Measurements from ENCODE around the gene USP17L17. TPM values are rescaled to one million over a fixed set of nuclear protein-coding genes. Genes with fewer than 3 reads are reported as not detected.
"Not testable (repeated sequence)": the region's sequence is repeated elsewhere in the genome, so short reads cannot be mapped to it uniquely, and the experiment has no call there.

The USP17L17 gene, protein sequence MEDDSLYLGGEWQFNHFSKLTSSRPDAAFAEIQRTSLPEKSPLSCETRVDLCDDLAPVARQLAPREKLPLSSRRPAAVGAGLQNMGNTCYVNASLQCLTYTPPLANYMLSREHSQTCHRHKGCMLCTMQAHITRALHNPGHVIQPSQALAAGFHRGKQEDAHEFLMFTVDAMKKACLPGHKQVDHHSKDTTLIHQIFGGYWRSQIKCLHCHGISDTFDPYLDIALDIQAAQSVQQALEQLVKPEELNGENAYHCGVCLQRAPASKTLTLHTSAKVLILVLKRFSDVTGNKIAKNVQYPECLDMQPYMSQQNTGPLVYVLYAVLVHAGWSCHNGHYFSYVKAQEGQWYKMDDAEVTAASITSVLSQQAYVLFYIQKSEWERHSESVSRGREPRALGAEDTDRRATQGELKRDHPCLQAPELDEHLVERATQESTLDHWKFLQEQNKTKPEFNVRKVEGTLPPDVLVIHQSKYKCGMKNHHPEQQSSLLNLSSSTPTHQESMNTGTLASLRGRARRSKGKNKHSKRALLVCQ
- polyA plus RNA-seq: not detected
- long read RNA-seq, donor 1: 0 reads
- long read RNA-seq, donor 2: 0 reads
- long read RNA-seq, donor 3: 0 reads
- long read RNA-seq, donor 4: 0 reads
- long read RNA-seq, donor 5: 0 reads
- long read RNA-seq, donor 6: 0 reads
- long read RNA-seq, donor 7: 0 reads
- long read RNA-seq, donor 8: 0 reads
- long read RNA-seq, donor 9: 0 reads
- long read RNA-seq, donor 10: 0 reads

DNA sequence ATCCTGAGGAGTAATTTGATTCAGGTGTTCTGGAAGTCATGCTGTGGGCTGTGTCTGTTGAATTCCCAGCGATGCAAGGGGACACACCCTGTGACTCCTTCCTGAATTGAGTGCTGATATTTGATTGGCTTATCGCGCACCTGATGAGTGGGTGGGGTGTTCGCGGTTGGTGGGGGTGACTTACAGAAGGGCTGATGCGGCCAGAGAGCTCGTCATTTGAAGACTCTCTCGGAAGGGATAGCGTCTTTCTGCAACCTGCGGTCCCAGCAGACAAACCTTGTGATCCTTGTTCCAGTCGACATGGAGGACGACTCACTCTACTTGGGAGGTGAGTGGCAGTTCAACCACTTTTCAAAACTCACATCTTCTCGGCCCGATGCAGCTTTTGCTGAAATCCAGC, at the start of gene USP17L17:
USP17L17 (plus strand) TSS at position 301 of the 400 bp plus-strand sequence; CDS start at position 301, 0 bp downstream.
- H3K36me3 ChIP-seq (ENCODE audit: control insufficient read depth in 3 of 3, insufficient read depth in 2 of 3, low read depth in 1 of 3, low read length in 3 of 3); DNase-seq; FAIRE-seq; H3K9me3 ChIP-seq (ENCODE audit: control insufficient read depth in 2 of 2, insufficient read depth in 1 of 2, low read depth in 1 of 2, low read length in 1 of 2); H3K4me3 ChIP-seq (ENCODE audit: low read depth in 1 of 3, low read length in 3 of 3); H3K4me1 ChIP-seq (ENCODE audit: control insufficient read depth in 3 of 3, insufficient read depth in 2 of 3, low read depth in 1 of 3, low read length in 2 of 3); H3K27me3 ChIP-seq (ENCODE audit: control insufficient read depth in 3 of 3, insufficient read depth in 3 of 3, low read length in 3 of 3); H3K27ac ChIP-seq (ENCODE audit: low read depth in 1 of 3, low read length in 2 of 3): not testable (repeated sequence)
- 91 to 97% (median 93%) methylated on average over 5 of the region's 14 CpGs for WGBS, 3 donors

DNA sequence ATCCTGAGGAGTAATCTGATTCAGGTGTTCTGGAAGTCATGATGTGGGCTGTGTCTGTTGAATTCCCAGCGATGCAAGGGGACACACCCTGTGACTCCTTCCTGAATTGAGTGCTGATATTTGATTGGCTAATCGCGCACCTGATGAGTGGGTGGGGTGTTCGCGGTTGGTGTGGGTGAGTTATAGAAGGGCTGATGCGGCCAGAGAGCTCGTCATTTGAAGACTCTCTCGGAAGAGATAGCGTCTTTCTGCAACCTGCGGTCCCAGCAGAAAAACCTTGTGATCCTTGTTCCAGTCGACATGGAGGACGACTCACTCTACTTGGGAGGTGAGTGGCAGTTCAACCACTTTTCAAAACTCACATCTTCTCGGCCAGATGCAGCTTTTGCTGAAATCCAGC, 33.3 kb upstream of the USP17L17 start, which contains the start of gene USP17L10:
USP17L10 (plus strand) TSS at position 301 of the 400 bp plus-strand sequence; CDS start at position 301, 0 bp downstream.
- WGBS, 3 donors: 92% methylated on average over 8 of the region's 13 CpGs; no CpG with 5 or more reads in 2 of the 3 donors
- not testable (repeated sequence) for H3K27me3 ChIP-seq (ENCODE audit: control insufficient read depth in 3 of 3, insufficient read depth in 3 of 3, low read length in 3 of 3); FAIRE-seq

DNA sequence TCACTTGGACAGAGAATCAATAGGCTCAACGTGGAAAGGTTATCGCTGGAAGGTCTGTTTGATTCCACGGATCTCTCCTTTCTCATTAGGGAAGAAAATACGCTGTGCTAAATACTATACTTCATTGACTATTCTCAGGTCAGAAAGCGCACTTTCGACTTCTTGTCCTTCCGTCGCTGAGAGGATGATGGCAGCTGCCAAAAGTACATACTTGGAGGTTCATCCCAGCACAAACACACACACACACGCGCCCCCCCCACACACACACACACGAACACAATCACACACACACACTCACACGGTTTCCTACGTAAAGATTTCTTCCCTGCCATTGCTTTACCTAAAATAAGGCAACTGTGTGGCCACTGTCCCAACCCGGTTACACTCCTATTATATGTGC, 29.0 kb upstream of the USP17L17 start:
- not testable (repeated sequence) for H3K36me3 ChIP-seq (ENCODE audit: control insufficient read depth in 3 of 3, insufficient read depth in 2 of 3, low read depth in 1 of 3, low read length in 3 of 3); H3K4me1 ChIP-seq (ENCODE audit: control insufficient read depth in 3 of 3, insufficient read depth in 2 of 3, low read depth in 1 of 3, low read length in 2 of 3); H3K27ac ChIP-seq (ENCODE audit: low read depth in 1 of 3, low read length in 2 of 3); FAIRE-seq; DNase-seq; H3K9me3 ChIP-seq (ENCODE audit: control insufficient read depth in 2 of 2, insufficient read depth in 1 of 2, low read depth in 1 of 2, low read length in 1 of 2); H3K4me3 ChIP-seq (ENCODE audit: low read depth in 1 of 3, low read length in 3 of 3); H3K27me3 ChIP-seq (ENCODE audit: control insufficient read depth in 3 of 3, insufficient read depth in 3 of 3, low read length in 3 of 3)
- 78 to 81% (median 81%) methylated on average over 11 of the region's 14 CpGs for WGBS, 3 donors

More for the DNA sequence above, 33.3 kb upstream of the USP17L17 start, which contains the start of gene USP17L10:
- not testable (repeated sequence) for H3K9me3 ChIP-seq (ENCODE audit: control insufficient read depth in 2 of 2, insufficient read depth in 1 of 2, low read depth in 1 of 2, low read length in 1 of 2); H3K27ac ChIP-seq (ENCODE audit: low read depth in 1 of 3, low read length in 2 of 3); DNase-seq; H3K4me1 ChIP-seq (ENCODE audit: control insufficient read depth in 3 of 3, insufficient read depth in 2 of 3, low read depth in 1 of 3, low read length in 2 of 3); H3K36me3 ChIP-seq (ENCODE audit: control insufficient read depth in 3 of 3, insufficient read depth in 2 of 3, low read depth in 1 of 3, low read length in 3 of 3); H3K4me3 ChIP-seq (ENCODE audit: low read depth in 1 of 3, low read length in 3 of 3)

DNA sequence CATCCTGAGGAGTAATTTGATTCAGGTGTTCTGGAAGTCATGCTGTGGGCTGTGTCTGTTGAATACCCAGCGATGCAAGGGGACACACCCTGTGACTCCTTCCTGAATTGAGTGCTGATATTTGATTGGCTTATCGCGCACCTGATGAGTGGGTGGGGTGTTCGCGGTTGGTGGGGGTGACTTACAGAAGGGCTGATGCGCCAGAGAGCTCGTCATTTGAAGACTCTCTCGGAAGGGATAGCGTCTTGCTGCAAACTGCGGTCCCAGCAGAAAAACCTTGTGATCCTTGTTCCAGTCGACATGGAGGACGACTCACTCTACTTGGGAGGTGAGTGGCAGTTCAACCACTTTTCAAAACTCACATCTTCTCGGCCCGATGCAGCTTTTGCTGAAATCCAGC, 28.6 kb upstream of the USP17L17 start, which contains the start of gene USP17L11:
USP17L11 (plus strand) TSS at position 301 of the 400 bp plus-strand sequence; CDS start at position 301, 0 bp downstream.
- not testable (repeated sequence) for H3K4me1 ChIP-seq (ENCODE audit: control insufficient read depth in 3 of 3, insufficient read depth in 2 of 3, low read depth in 1 of 3, low read length in 2 of 3); H3K27me3 ChIP-seq (ENCODE audit: control insufficient read depth in 3 of 3, insufficient read depth in 3 of 3, low read length in 3 of 3); H3K9me3 ChIP-seq (ENCODE audit: control insufficient read depth in 2 of 2, insufficient read depth in 1 of 2, low read depth in 1 of 2, low read length in 1 of 2); H3K27ac ChIP-seq (ENCODE audit: low read depth in 1 of 3, low read length in 2 of 3); FAIRE-seq; H3K4me3 ChIP-seq (ENCODE audit: low read depth in 1 of 3, low read length in 3 of 3); DNase-seq; H3K36me3 ChIP-seq (ENCODE audit: control insufficient read depth in 3 of 3, insufficient read depth in 2 of 3, low read depth in 1 of 3, low read length in 3 of 3)
- WGBS, 3 donors: 89% methylated on average over 5 of the region's 14 CpGs; no CpG with 5 or more reads in 2 of the 3 donors

DNA sequence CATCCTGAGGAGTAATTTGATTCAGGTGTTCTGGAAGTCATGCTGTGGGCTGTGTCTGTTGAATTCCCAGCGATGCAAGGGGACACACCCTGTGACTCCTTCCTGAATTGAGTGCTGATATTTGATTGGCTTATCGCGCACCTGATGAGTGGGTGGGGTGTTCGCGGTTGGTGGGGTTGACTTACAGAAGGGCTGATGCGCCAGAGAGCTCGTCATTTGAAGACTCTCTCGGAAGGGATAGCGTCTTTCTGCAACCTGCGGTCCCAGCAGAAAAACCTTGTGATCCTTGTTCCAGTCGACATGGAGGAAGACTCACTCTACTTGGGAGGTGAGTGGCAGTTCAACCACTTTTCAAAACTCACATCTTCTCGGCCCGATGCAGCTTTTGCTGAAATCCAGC, 23.8 kb upstream of the USP17L17 start, which contains the start of gene USP17L12:
USP17L12 (plus strand) TSS at position 301 of the 400 bp plus-strand sequence; CDS start at position 301, 0 bp downstream.
- FAIRE-seq; H3K4me1 ChIP-seq (ENCODE audit: control insufficient read depth in 3 of 3, insufficient read depth in 2 of 3, low read depth in 1 of 3, low read length in 2 of 3): not testable (repeated sequence)
- WGBS, 3 donors: no CpG with 5 or more reads among the region's 13 CpGs

DNA sequence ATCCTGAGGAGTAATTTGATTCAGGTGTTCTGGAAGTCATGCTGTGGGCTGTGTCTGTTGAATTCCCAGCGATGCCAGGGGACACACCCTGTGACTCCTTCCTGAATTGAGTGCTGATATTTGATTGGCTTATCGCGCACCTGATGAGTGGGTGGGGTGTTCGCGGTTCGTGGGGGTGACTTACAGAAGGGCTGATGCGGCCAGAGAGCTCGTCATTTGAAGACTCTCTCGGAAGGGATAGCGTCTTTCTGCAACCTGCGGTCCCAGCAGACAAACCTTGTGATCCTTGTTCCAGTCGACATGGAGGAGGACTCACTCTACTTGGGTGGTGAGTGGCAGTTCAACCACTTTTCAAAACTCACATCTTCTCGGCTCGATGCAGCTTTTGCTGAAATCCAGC, 19.1 kb upstream of the USP17L17 start, which contains the start of gene USP17L13:
USP17L13 (plus strand) TSS at position 301 of the 400 bp plus-strand sequence; CDS start at position 301, 0 bp downstream.
- H3K27me3 ChIP-seq (ENCODE audit: control insufficient read depth in 3 of 3, insufficient read depth in 3 of 3, low read length in 3 of 3); H3K4me1 ChIP-seq (ENCODE audit: control insufficient read depth in 3 of 3, insufficient read depth in 2 of 3, low read depth in 1 of 3, low read length in 2 of 3); H3K9me3 ChIP-seq (ENCODE audit: control insufficient read depth in 2 of 2, insufficient read depth in 1 of 2, low read depth in 1 of 2, low read length in 1 of 2); H3K36me3 ChIP-seq (ENCODE audit: control insufficient read depth in 3 of 3, insufficient read depth in 2 of 3, low read depth in 1 of 3, low read length in 3 of 3); FAIRE-seq; H3K27ac ChIP-seq (ENCODE audit: low read depth in 1 of 3, low read length in 2 of 3); DNase-seq; H3K4me3 ChIP-seq (ENCODE audit: low read depth in 1 of 3, low read length in 3 of 3): not testable (repeated sequence)
- no CpG with 5 or more reads among the region's 14 CpGs for WGBS, 3 donors

More for the DNA sequence above, 23.8 kb upstream of the USP17L17 start, which contains the start of gene USP17L12:
- not testable (repeated sequence) for H3K27ac ChIP-seq (ENCODE audit: low read depth in 1 of 3, low read length in 2 of 3); H3K9me3 ChIP-seq (ENCODE audit: control insufficient read depth in 2 of 2, insufficient read depth in 1 of 2, low read depth in 1 of 2, low read length in 1 of 2); H3K4me3 ChIP-seq (ENCODE audit: low read depth in 1 of 3, low read length in 3 of 3); H3K27me3 ChIP-seq (ENCODE audit: control insufficient read depth in 3 of 3, insufficient read depth in 3 of 3, low read length in 3 of 3); H3K36me3 ChIP-seq (ENCODE audit: control insufficient read depth in 3 of 3, insufficient read depth in 2 of 3, low read depth in 1 of 3, low read length in 3 of 3); DNase-seq

DNA sequence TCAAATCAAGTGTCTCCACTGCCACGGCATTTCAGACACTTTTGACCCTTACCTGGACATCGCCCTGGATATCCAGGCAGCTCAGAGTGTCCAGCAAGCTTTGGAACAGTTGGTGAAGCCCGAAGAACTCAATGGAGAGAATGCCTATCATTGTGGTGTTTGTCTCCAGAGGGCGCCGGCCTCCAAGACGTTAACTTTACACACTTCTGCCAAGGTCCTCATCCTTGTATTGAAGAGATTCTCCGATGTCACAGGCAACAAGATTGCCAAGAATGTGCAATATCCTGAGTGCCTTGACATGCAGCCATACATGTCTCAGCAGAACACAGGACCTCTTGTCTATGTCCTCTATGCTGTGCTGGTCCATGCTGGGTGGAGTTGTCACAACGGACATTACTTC, 13.4 kb upstream of the USP17L17 start:
- not testable (repeated sequence) for DNase-seq; FAIRE-seq; H3K27ac ChIP-seq (ENCODE audit: low read depth in 1 of 3, low read length in 2 of 3); H3K4me3 ChIP-seq (ENCODE audit: low read depth in 1 of 3, low read length in 3 of 3); H3K9me3 ChIP-seq (ENCODE audit: control insufficient read depth in 2 of 2, insufficient read depth in 1 of 2, low read depth in 1 of 2, low read length in 1 of 2); H3K27me3 ChIP-seq (ENCODE audit: control insufficient read depth in 3 of 3, insufficient read depth in 3 of 3, low read length in 3 of 3); H3K36me3 ChIP-seq (ENCODE audit: control insufficient read depth in 3 of 3, insufficient read depth in 2 of 3, low read depth in 1 of 3, low read length in 3 of 3); H3K4me1 ChIP-seq (ENCODE audit: control insufficient read depth in 3 of 3, insufficient read depth in 2 of 3, low read depth in 1 of 3, low read length in 2 of 3)
- 87 to 94% (median 91%) methylated on average over 4 to 6 of the region's 8 CpGs for WGBS, 3 donors

DNA sequence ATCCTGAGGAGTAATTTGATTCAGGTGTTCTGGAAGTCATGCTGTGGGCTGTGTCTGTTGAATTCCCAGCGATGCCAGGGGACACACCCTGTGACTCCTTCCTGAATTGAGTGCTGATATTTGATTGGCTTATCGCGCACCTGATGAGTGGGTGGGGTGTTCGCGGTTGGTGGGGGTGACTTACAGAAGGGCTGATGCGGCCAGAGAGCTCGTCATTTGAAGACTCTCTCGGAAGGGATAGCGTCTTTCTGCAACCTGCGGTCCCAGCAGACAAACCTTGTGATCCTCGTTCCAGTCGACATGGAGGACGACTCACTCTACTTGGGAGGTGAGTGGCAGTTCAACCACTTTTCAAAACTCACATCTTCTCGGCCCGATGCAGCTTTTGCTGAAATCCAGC, 9.6 kb upstream of the USP17L17 start, which contains the start of gene USP17L15:
USP17L15 (plus strand) TSS at position 301 of the 400 bp plus-strand sequence; CDS start at position 301, 0 bp downstream.
- not testable (repeated sequence) for H3K36me3 ChIP-seq (ENCODE audit: control insufficient read depth in 3 of 3, insufficient read depth in 2 of 3, low read depth in 1 of 3, low read length in 3 of 3); H3K4me1 ChIP-seq (ENCODE audit: control insufficient read depth in 3 of 3, insufficient read depth in 2 of 3, low read depth in 1 of 3, low read length in 2 of 3); FAIRE-seq; H3K27ac ChIP-seq (ENCODE audit: low read depth in 1 of 3, low read length in 2 of 3); H3K4me3 ChIP-seq (ENCODE audit: low read depth in 1 of 3, low read length in 3 of 3); DNase-seq; H3K9me3 ChIP-seq (ENCODE audit: control insufficient read depth in 2 of 2, insufficient read depth in 1 of 2, low read depth in 1 of 2, low read length in 1 of 2); H3K27me3 ChIP-seq (ENCODE audit: control insufficient read depth in 3 of 3, insufficient read depth in 3 of 3, low read length in 3 of 3)
- WGBS, 3 donors: no CpG with 5 or more reads among the region's 15 CpGs

Measured in small intestine (tissue), 16 donors.